Stromal cell of bone marrow (primary cell): ENCODE results near the gene SEC23A.

Experiments
- DNase-seq: peaks from one replicate; pipeline ENCODE4 v3.0.0-alpha.2; 2012; ENCODE audit warnings: low read depth

Gene SEC23A

DNA sequence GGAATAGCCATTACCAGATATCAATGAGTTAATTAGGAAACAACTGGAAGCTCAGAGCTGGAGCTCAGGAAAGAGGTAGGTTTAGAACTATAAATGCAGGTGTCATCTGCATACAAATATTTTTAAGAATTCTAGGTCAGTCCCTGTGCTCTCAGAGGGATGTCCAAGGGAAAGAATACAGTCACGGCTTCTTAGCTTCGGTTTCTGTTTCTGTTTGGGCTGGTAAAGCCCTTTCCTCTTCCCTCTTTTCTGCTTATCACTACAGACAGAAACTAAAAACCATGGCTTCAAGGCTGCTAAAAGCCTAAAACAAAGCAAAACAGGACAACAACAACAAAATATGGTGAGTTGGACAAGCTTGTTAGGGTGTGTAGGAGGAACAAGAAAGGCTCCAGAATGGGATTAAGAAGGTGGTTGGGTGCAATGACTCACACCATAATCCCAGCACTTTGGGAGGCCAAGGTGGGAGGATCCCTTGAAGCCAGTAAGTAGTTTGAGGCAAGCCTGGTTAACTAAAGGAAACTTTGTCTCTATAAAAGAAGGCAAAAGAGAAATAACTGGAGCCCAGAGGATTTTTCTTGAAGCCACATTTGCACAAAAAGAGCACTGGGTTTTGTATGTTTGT lies 113.0 kb downstream of the SEC23A start:
- no peak for DNase-seq

DNA sequence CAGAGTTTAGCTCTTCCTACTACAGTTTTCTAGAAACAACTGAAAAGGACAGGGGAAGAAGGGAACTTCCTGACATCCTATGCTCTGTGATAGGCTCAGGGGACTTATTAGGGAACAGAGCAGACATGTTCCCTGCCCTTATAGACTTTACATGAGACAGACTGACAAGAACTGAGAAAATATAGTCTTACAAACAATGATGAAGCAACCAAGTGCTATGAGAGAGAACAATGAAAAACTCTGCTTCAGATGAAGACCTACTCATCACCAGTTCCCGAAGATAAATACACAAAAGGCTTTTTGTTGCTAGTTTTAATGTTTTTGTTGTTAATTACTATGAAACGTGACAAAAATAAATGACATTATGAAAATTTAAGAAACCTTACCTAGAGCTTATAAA lies 115.3 kb downstream of the SEC23A start:
- no peak for DNase-seq

DNA sequence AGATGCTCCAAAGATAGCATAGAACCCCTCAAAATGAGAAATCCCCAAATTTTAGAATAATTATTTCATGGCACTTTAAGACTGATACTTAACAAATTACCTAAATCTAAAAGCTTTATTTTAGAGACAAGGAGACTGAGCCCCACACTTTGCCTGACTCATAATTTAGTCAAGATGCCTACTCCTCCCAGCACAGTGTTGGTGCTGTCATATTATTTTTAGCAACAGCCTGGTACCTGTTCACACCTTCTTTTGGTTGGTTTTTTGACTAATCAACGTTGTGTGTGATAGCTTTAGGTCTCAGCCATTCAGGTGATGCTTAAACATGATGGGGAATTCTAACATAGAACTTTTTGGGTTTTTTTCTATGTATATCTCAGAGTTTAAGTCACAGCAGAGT lies 120.2 kb downstream of the SEC23A start:
- no peak for DNase-seq

DNA sequence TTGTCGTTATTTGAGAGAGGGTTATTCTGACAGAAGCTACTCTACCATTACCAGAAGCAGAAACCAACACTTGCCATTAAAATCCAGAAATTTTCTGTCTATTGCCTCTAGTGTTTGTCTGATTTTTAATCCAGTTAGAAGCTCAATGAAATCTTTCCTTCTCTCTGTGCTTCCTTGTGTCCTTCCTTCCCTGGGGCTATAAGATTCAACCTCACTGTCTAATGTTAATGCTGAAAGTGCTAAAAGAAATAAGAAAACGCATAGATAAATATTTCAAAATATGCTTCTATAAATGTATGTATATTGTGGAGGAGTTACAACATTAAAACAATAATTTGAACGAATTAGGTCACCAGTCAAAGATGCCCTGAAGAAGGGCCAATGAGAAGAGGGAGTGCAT lies 120.8 kb downstream of the SEC23A start:
- no peak for DNase-seq
